Measurements from ENCODE around the gene PRPF6. TPM values are rescaled to one million over a fixed set of nuclear protein-coding genes. Genes with fewer than 3 reads are reported as not detected.

Gene PRPF6
- total and polyA plus RNA-seq, 2 of the 13 experiments (the other 11 are each of a cell fraction or from before 2014, with no cell fraction given), result 63.7 to 101 TPM

GRCh38 chr20:63950701-63951397 is 30.1 kb upstream of the PRPF6 start (continued):
- no peak for TF ChIP-seq ZNF451 (CRISPR knock-in tag; IDR thresholded peaks at IDR 0.05)
- TF ChIP-seq TBX2 (CRISPR knock-in tag; IDR thresholded peaks at IDR 0.05; ENCODE audit: borderline replicate concordance), result 0 out of 2 replicates have a peak, but pooled peaks have one; percentile 9
- 0 out of 2 replicates have a peak, but pooled peaks have one; percentile 0 for TF ChIP-seq ZNF224 (CRISPR knock-in tag; IDR thresholded peaks at IDR 0.05)
- TF ChIP-seq, protein P1, sequence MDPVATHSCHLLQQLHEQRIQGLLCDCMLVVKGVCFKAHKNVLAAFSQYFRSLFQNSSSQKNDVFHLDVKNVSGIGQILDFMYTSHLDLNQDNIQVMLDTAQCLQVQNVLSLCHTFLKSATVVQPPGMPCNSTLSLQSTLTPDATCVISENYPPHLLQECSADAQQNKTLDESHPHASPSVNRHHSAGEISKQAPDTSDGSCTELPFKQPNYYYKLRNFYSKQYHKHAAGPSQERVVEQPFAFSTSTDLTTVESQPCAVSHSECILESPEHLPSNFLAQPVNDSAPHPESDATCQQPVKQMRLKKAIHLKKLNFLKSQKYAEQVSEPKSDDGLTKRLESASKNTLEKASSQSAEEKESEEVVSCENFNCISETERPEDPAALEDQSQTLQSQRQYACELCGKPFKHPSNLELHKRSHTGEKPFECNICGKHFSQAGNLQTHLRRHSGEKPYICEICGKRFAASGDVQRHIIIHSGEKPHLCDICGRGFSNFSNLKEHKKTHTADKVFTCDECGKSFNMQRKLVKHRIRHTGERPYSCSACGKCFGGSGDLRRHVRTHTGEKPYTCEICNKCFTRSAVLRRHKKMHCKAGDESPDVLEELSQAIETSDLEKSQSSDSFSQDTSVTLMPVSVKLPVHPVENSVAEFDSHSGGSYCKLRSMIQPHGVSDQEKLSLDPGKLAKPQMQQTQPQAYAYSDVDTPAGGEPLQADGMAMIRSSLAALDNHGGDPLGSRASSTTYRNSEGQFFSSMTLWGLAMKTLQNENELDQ (CRISPR knock-in tag; IDR thresholded peaks at IDR 0.05; ENCODE audit: borderline replicate concordance), result no peak
- TF ChIP-seq ZNF234 (CRISPR knock-in tag; conservative IDR thresholded peaks at IDR 0.05), result no peak
- TF ChIP-seq MTA1 (CRISPR knock-in tag; IDR thresholded peaks at IDR 0.05; ENCODE audit: borderline replicate concordance), result 0 out of 2 replicates have a peak, but pooled peaks have one; percentile 17
- no peak for TF ChIP-seq ZNF878 (CRISPR knock-in tag; IDR thresholded peaks at IDR 0.05)

DNA sequence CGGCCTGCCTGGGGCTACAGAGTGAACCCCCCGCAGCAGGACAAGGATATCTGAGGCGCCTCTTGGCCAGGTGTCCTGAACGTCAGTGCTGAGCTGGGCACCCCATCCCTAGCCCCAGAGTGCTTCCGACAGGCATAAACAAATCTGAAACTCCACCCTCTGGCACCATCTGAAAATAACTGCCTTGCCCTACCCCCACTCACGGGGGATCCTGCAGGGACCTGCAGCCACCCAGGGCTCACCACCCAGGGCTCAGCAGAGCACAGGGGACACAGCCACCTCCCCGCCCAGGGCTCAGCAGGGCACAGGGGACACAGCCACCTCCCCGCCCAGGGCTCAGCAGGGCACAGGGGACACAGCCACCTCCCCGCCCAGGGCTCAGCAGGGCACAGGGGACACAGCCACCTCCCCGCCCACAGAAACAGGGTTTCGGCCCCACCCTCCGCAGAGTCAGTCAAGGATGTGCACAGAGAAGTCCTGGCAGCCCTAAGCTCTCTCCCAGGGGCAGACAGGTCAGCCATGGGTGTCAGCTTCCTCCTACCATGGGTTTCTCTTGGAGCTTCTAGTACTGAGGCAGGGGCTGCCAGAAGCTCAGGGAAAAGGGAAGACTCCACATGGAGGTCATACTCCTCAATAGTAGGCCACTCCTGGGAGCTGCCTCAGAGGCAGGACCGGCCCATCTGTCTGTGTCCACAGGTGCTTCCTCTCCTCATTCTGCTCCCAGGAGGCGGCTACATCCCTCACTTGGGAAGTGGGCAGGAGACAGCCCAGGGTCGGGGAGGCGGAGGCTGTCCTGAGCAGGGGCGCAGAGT is 29.3 kb upstream of the PRPF6 start:
- ChIA-PET CTCF (ENCODE audit: low intra/inter-chr PET ratio, low total read pairs) (interaction anchor here (1.5 kb wide), 1 partner anchor 22 kb away, joined by 4 read pairs; no protein-coding TSS in a partner anchor), POLR2A (interaction anchor here (0.6 to 1.3 kb wide), 2 partner anchors 20 to 104 kb away, joined by 3 to 4 read pairs; no protein-coding TSS in a partner anchor)
- FAIRE-seq (no peak), DNase-seq (ENCODE audit: low spot score) (no peak), ATAC-seq (no peak)
- peaks cover 85% of the 10 kb centered on the region for H3K79me2 ChIP-seq (ENCODE audit: insufficient read depth, low read length)
- H3K4me3 ChIP-seq (replicated peaks in 1 of 3; ENCODE audit: insufficient read depth in 1 of 3, low read depth in 2 of 3, low read length in 3 of 3), result no peak overlapping the region
- H2AFZ ChIP-seq (ENCODE audit: low read length), result no peak overlapping the region
- H3K9ac ChIP-seq (ENCODE audit: insufficient read depth, low read depth, low read length), result peak overlapping the region; percentile 10
- TF ChIP-seq ZNF724P (CRISPR knock-in tag; IDR thresholded peaks at IDR 0.05; ENCODE audit: borderline replicate concordance), result 0 out of 2 replicates have a peak, but pooled peaks have one; percentile 30
- no peak for TF ChIP-seq DDIT3 (CRISPR knock-in tag; IDR thresholded peaks at IDR 0.05)
- peak; percentile 77; the same call in 1 of the 2 replicates for TF ChIP-seq MTA1 (CRISPR knock-in tag; IDR thresholded peaks at IDR 0.05; ENCODE audit: borderline replicate concordance)
- 0 out of 2 replicates have a peak, but pooled peaks have one; percentile 4 for TF ChIP-seq TBX2 (CRISPR knock-in tag; IDR thresholded peaks at IDR 0.05; ENCODE audit: borderline replicate concordance)
- peak; percentile 51 for TF ChIP-seq RBM22 (optimal IDR thresholded peaks at IDR 0.05; ENCODE audit: low read length)
- TF ChIP-seq PATZ1 (CRISPR knock-in tag; IDR thresholded peaks at IDR 0.05), result 0 out of 2 replicates have a peak, but pooled peaks have one; percentile 11
- 0 out of 2 replicates have a peak, but pooled peaks have one; percentile 17 for TF ChIP-seq PHF8 (CRISPR knock-in tag; IDR thresholded peaks at IDR 0.05)
- no peak for TF ChIP-seq ZNF761 (CRISPR knock-in tag; conservative IDR thresholded peaks at IDR 0.05)
- H3K9me3 ChIP-seq (ENCODE audit: low read length), result no peaks in the 10 kb centered on the region
- peaks cover 12 to 15% of the 10 kb centered on the region in 2 experiments; a peak in 4 of 5 replicates for H3K36me3 ChIP-seq (replicated peaks in 1 of 2; ENCODE audit: control insufficient read depth in 1 of 2, insufficient read depth in 2 of 2, low read length in 2 of 2)
- H4K20me1 ChIP-seq (ENCODE audit: insufficient read depth, low read length), result peaks cover 80% of the 10 kb centered on the region
- H3K4me1 ChIP-seq (ENCODE audit: insufficient read depth, low read length), result peaks cover 69% of the 10 kb centered on the region
- no peaks in the 10 kb centered on the region for H3K27me3 ChIP-seq (ENCODE audit: control insufficient read depth in 1 of 2, insufficient read depth in 2 of 2, low read length in 2 of 2)
- in situ Hi-C loops (cut with HindIII; ENCODE audit: extremely low pct_ligation_motif_present, low pct_unique_long_range_greater_than_20kb) (no loop called here), intact Hi-C loops (cut with micrococcal nuclease; ENCODE audit: unreplicated experiment) (no loop called here)
- BruUV-seq (replicated peaks), result no TSS peak
- WGBS (ENCODE audit: low lambda C conversion rate), result 92% methylated on average over 13 of the region's 17 CpGs
- H3K27ac ChIP-seq (ENCODE audit: extremely low read length, insufficient read depth, low read length), result peak overlapping the region; percentile 13
- peak overlapping the region; percentile 4; the same call in 1 of the 2 replicates for H3K4me2 ChIP-seq (ENCODE audit: low read depth, low read length)

All from HepG2 (cell line).